NCI-H2081 (cell line): Measurements from ENCODE around the gene PARM1.

ENCODE experiments used
- DNase-seq, 2 experiments: peaks; one replicate each; lab custom pipeline; 2025; lab: John Stamatoyannopoulos, UW

PARM1 gene

GRCh38 chr4:75030649-75031235, 97.8 kb downstream of the PARM1 start:
- DNase-seq: no peak

GRCh38 chr4:75031775-75032174, 98.9 kb downstream of the PARM1 start:
- no peak for DNase-seq

- DNase-seq: no peak
Measured at GRCh38 chr4:75034523-75034922, 101.6 kb downstream of the PARM1 start.

GRCh38 chr4:75035321-75035720, 102.4 kb downstream of the PARM1 start:
- DNase-seq: no peak

- no peak for DNase-seq
Measured at GRCh38 chr4:75036046-75036830, 103.3 kb downstream of the PARM1 start.

GRCh38 chr4:75037252-75037651, 104.3 kb downstream of the PARM1 start:
- no peak for DNase-seq

- no peak for DNase-seq
Measured at GRCh38 chr4:75038376-75038775, 105.5 kb downstream of the PARM1 start.

- DNase-seq: no peak
Measured at GRCh38 chr4:75040703-75041102, 107.8 kb downstream of the PARM1 start.

GRCh38 chr4:75042601-75043208, 109.8 kb downstream of the PARM1 start:
- peak in 1 of 2 experiments; percentile 20 for DNase-seq

GRCh38 chr4:75046226-75046625, 113.3 kb downstream of the PARM1 start:
- no peak for DNase-seq

GRCh38 chr4:75046641-75047040, 113.7 kb downstream of the PARM1 start:
- DNase-seq: no peak

- no peak for DNase-seq
Measured at GRCh38 chr4:75048208-75048879, 115.4 kb downstream of the PARM1 start.

GRCh38 chr4:75051431-75051830, 118.5 kb downstream of the PARM1 start:
- no peak for DNase-seq

- no peak for DNase-seq
Measured at GRCh38 chr4:75053352-75053751, 120.4 kb downstream of the PARM1 start.

GRCh38 chr4:75054078-75054477, 121.2 kb downstream of the PARM1 start:
- no peak for DNase-seq

GRCh38 chr4:75056277-75056676, 123.4 kb downstream of the PARM1 start:
- no peak for DNase-seq

GRCh38 chr4:75057369-75057768, 124.5 kb downstream of the PARM1 start:
- DNase-seq: no peak

- DNase-seq: no peak
Measured at GRCh38 chr4:75058486-75058885, 125.6 kb downstream of the PARM1 start.

- DNase-seq: no peak
Measured at GRCh38 chr4:75063433-75063832, 130.5 kb downstream of the PARM1 start.

- no peak for DNase-seq
Measured at GRCh38 chr4:75065909-75066308, 133.0 kb downstream of the PARM1 start.

- no peak for DNase-seq
Measured at GRCh38 chr4:75069493-75070074, 136.7 kb downstream of the PARM1 start.

GRCh38 chr4:75071317-75071716, 138.4 kb downstream of the PARM1 start:
- DNase-seq: no peak
